Globus pallidus (tissue), 1 donor: Measurements from ENCODE around the gene PLEKHG3.

Experiments
- DNase-seq: peaks from one replicate; pipeline ENCODE4 v3.0.0-alpha.2; 2015; ENCODE audit warnings: low spot score

The PLEKHG3 gene

DNA sequence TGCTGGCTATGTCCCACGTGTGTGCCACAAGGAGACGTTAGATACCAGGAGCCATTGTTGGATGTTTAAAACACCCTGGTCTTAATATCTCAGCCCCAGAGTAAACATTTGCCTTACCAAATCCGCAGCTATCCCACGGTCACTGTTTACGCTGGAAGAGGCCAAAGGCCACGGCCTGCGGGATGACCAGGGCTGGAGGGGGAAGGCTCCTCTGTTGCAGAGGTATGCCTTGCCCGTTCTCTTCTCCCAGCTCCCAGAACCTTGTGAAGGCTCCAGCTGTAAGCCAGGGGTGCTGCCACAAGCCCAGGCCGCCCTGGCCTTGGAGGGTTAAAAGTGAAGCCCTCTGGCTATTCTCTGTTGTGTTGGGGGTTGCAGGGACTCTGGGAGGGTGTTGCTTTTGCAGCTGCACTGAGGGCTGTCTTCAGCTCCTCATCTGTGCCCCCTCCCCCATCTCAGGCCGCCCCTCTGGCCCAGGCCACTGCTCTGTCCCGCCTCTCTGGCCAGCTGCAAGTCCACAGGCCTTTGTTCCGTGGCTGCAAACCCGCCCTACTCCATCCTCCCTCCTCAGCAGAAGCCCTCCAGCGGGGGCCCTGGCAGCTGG is 2.5 kb downstream of the PLEKHG3 start:
- DNase-seq, result peak; percentile 97

DNA sequence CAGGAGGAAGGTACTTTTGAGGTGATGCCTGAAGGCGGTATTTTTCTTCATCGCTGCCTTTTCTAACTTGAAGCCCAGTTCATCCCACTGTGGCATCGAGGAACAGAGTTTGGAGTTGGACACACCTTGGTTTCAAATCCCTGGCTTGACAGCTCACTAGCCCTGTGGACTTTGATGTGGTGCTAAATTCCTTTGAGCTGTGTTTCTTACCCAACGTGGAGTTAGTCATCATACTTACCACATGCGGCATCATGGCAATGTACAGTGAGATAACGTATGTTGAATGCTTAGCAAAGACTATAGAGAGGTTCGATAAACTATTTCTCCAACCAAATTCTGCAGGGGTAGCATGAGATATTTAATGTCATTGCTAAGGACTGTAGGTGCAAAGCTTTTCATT is 3.4 kb downstream of the PLEKHG3 start:
- no peak for DNase-seq

DNA sequence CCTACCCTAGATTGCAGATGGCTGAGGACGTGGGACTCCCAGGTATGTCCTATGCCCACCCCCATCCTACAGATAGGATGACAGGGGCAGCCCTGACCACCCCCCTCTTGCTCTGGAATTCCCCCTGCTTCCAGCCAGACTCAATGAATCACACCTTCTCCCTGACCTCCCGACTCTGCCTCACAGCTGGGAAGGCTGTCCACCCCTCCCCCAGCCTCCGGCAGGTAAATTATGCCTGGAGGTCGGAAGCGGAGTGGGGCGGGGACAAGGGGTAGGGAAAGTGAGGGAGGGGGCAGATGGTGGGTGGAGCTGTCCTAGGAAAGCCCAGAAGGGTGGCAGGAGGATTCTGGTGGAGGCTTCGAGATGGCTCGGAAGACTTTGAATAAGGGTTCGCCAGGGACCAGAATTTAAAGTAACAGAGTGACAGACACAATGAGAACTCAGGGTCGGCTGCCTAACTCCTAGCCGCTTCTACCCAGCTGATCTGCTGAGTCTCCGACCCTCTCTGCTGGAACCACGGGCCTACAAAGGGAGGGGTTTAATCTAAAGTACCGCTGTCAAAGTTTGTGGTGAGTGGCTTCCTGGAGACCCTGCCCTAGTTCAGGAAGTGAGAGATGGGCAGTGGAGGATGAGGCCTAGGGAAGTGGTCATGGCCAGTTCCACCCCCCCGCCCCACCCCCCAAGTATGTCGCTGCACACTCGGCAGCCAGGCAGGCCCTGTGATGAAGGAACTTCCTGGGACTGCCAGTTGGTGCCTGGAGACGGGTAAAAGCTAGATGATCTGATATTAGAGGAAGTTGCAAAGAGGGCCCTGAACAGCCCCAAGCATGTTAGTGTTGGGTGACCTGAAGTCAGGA is 4.2 kb downstream of the PLEKHG3 start:
- peak; percentile 71 for DNase-seq

DNA sequence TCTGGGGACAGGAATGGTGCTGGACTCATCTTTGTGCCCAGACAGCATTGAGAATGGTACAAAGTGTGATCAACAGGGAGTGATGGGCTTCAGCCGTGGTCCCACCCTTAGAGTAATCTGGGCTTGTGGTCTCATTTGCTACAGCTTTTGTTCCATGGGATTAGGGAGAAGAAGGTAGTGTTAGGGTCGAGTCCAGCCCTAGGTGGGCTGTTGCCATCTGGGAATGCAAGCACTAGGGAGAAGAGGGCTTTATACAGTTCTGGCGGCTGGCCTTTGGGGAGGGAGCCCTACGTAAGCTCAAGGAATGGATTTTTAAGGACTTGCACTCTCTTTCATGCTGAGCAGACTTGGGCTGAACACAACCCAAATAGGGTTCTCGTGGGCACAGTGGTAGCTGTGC is 4.9 kb downstream of the PLEKHG3 start:
- DNase-seq, result no peak

DNA sequence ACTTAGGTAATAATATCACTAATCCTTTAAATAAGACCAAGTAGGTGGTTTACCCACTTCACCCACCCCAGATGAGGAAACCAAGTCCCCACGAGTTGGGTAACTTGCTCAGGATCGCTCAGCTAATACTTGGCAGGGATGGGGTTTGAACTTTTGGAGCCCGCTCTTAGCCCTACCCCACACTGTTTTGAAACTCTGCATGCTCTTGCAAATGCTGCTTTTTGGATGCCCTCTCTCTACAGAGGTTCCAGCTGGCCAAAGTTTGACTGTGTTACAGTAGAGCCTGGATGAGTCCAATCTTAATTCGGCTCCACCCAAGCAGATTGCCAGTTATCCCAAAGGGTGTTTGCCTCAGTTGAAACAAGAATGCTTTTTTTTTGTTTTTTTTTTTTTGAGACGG is 6.8 kb downstream of the PLEKHG3 start:
- no peak for DNase-seq

DNA sequence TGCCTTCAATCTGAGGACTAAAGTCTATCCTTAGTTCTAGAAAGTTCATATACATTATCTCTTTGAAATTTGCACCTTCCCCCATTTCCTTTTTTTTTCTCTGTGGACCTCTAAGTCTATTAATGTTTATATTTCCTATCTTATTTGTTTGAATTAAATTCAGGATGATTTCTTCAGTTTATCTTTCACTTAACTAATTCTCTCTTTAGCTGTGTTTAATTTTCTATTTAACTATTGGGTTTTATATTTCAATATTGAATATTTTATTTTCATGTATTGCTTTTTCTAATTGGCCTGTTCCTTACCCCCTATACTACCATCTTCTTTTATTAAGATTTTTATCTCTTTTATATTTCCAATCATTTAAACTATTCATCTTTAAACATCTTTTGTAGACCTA is 9.5 kb downstream of the PLEKHG3 start:
- DNase-seq, result no peak

DNA sequence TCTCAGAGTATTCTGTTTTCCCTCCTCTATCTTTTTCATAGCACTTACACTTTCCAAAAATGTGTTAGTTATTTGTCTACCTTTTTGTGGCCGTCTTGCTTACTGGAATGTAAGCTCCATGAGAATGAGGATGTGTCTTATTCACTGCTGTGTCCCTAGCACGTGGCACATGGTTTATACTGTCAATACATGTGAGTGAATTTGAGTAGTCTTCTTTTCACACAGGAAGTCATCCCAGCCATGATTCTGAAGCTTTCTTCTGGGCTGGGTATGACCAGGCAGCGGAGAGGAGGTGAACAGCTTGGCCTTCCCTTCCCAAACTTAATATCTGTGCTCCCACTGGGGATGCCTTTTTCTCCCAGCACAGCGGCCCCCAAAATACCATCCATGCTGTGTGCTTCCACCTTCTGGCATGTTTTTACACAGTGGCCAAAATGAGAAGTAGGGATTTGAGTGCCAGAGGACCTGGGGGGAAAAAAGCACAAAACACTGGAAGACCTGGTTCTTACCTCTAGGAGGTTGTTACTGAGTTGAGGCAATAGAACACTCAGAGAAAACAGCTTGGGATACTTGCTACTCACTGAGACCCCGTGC is 10.3 kb downstream of the PLEKHG3 start:
- DNase-seq, result no peak

DNA sequence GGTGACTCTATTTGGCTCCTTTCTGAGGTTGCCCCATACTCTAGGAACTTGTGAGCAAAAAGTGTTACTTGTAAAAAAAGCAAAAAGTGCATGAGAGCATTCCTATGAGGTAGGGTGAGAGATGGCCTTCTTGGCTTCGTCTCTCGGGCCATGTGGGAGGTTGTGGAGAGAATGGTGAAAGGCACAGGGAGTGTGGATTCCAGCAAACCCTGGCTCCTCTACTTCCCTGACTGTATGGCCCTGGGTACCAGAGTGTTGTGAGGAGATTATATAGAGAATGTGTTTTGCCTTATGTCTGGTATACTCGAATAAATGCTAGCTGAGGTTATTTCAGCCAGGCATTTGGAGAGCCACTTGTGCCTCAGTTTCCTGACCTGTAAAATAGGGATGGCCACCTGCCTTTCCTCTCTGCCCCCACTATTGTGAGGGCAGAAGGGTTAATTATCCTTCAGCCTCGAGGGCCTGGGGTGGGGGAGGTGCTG is 11.0 kb downstream of the PLEKHG3 start:
- no peak for DNase-seq

DNA sequence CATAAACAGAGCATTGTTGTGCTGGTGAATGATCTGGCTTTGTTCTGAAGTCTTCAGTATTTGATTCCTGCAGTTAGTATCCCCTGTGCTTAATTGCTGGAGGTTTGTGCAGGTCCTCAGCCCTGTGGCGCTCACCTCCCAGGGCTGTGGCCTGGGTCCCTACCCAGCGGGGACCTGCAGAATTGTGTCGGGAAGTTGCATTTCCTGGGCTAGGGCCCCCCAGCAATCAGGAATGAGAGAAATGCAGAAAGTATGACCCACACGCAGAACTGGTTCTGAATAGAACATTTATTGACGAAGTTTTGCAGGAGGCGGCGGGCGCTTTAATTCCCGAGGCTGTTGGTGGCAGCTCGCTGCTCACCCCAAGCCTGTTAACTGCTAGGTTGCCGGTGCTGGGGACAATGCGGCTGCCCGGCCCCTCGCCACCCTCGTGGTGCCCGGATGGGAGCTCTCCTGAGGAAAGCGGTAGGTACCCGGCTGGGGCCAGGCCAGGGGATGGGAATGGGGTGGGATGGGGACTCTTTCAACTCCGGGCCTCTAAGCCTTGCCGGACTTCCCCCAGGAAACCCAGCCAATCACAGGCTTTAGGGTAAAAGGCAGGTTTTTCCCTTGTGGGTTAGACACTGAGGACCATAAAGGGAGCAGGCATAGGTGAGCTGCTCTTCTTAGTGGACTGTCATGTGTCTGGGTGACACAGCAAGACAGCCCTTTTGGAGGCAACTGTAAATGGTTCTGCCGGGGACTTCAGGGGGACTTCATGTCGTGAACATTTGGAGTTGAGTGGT is 11.6 kb downstream of the PLEKHG3 start:
- DNase-seq, result peak; percentile 87

DNA sequence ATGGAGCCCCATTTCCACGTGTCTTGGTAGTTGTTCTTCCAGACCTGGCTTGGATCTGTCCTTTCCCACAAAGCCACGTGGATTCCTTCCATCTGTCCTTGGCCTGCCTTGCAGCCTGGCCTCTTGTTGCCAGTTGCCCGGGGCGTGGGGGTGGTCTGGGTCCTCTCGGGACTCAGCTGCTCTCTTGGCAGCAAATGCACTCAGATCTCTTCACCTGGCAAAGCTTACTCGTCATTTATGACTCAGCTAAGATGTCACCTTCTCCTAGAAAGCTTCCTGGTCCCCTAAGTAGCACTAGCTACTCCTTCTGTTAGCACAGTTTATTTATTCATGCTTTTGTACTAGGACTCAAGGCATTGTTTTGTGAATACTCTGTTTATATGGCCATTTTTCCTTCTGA is 13.6 kb downstream of the PLEKHG3 start:
- DNase-seq, result no peak

DNA sequence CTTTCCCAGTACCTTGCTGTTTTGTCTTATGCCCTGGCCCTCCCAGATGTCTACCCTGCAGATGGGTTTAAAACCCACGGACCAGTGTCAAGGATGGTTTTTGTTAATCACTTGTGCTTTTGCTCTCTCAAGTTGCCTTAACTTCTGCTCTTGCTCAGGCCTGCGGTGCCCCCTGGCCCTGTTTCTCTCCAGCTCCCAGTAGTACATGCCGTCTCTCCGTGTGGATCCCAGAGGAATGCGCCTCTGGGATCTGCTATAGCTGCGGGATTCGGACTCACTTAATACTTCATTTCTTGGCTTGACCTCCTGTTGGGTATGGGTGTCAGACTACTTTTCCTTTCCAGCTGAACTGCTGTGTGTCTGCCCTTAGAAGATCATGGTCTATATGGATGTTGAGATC is 14.5 kb downstream of the PLEKHG3 start:
- no peak for DNase-seq

DNA sequence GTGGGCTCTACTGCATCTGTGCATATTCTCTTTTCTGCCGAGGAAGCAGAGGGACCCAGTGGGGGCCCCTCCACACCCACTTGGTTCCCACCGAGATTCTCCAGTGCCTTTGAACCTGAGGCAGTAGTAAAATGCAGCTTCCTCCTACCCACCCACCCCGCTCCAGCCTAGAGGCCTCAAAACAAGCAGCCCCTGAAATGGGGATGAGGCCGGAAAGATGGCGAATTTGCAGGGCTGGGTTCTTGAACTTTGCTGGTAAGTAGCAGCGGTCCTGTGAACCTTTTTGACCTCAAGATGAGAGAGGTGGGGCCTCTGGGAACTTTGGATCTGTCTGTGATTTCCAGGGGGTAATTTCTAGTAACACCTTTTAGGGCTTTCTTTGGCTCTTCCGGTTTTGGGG is 15.4 kb downstream of the PLEKHG3 start:
- DNase-seq, result no peak

DNA sequence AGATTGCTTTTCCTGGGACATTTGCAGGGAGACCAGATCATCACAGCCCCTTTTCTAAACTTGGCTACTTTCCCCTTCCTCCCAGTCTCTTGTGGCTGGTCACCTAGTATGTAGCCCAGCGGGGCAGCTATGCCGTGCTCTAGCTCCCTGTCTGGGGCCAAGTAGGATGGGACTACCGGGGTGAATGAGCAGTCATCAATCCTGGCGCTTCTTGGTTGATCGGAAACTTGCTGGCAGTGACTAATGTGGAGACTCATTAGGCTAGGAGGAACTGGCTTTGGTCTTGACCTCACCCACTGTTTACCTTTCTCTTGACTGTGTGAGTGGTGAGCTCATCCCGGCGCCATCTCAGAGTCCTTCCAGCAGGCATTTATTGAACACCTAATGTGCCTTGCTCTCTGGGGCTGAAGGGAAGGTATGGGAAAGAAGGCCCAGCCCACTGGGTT is 15.9 kb downstream of the PLEKHG3 start:
- no peak for DNase-seq

DNA sequence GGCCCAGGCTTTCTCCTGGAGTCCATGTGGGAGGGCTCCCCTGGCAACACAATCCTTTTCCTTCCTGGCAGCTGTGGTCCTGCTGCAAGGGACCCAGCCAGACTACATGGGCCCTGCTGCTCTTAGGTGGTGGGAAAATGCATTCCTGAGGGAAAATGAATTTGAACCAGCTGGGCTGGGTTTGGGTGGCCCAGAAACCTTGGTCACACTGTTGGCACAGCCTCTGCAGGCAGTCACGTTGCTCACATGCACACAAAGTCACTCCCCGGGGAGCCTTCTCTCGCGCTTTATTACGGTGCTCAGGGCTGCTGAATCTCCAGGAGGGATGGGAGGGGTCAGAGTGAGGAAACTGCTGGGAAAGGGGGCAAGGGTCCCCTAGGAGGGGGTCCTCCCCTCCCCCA is 17.2 kb downstream of the PLEKHG3 start:
- peak; percentile 50 for DNase-seq

DNA sequence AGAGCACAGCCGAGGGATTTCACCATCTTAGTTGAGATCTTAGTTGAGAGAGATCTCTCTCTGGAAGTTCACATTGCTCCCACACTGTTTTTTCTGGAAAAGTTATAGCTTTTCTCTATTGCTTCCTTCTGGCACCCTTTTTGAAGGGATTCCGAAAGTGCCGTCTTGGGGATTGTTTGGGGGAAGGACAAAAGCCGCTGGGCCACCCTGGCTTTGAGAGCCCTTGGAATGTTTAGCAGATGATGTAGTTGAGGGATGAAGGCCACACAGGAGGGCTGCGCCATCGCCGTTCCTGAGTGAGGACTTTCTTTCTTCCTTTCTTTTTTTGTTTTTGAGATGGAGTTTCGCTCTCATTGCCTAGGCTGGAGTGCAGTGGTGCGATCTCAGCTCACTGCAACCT is 17.7 kb downstream of the PLEKHG3 start:
- no peak for DNase-seq

DNA sequence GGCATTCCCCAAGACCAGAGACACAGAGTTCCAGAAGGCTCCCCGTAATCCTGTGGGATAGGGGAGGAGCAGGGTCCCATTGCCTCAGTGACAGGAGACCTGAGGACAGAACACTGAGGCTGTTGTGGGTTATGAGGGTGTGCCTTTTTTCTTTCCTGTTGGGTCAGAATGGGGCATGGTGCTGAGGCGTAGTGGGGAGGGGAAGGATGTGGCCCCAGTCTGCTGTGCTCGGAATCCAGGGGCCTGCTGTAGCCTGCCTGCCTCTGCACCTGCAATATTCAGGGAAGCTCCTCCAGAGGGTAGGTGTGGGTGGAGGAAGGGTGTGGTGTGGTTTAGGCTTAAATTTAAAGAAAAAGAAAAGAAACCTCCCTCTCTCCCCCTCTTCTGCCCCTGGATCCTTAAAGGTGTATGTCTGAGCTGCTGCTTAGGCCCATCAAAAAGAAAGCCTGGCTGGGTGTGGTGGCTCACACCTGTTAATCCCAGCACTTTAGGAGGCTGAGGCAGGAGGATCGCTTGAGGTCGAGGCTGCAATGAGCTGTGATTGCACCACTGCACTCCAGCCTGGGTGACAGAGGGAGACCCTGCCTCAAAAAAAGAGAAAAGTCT is 18.7 kb downstream of the PLEKHG3 start:
- no peak for DNase-seq

DNA sequence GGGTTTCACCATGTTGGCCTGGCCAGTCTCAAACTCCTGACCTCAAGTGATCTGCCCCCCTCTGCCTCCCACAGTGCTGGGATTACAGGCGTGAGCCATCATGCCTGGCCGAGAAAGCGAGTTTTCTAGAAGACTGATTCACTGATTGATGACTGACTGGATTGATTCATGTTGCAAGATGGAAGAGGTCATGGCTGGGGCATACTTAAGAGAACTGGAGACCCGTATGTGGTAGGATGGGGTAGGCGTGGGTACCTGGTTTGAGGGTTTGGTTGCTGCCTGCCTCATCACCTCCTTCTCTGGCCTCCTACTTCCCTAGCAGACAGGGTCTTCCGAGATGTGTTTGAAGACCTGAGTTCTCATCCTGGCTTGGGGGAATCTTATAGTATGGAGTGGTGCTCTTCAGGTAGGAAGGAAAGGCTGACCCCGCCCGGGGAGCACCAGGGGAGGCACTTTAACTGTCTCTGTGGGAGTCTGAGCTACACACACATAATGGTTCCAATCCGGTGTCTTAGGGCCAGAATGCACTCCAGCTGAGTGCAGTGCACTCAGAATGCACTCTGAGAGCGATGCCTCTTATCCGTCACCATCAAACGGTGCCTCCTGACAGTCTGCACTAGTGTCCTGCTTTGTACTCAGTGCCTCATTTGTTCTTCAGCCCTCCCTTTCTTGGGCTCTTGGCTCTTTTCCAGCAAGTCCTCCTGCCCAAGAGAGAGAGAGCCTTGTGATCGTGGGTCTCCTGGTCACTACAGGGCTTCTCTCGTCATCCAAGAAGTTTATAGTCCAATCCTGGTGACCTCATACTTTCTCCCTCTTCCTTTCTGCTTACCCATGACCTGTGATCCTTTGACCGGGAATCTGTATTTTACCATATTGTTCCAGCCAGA is 19.7 kb downstream of the PLEKHG3 start:
- peak; percentile 76 for DNase-seq

DNA sequence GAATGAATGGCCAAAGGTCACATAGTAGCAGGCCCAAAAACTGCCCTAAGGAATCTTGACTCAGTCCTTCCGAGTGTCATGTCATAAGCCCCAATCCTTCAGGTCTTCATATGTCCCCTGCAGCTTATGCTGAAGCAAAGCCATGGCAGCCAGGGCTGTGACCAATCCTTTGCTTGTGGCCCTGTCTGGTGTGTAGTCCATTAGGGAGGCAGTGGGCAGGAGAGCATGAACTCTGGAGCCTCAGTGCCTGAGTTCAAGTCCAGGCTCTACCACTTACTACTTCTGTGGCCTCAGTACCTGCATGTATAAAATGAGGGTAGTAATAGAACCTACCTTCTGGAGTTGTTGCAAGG is 20.3 kb downstream of the PLEKHG3 start:
- DNase-seq, result no peak

DNA sequence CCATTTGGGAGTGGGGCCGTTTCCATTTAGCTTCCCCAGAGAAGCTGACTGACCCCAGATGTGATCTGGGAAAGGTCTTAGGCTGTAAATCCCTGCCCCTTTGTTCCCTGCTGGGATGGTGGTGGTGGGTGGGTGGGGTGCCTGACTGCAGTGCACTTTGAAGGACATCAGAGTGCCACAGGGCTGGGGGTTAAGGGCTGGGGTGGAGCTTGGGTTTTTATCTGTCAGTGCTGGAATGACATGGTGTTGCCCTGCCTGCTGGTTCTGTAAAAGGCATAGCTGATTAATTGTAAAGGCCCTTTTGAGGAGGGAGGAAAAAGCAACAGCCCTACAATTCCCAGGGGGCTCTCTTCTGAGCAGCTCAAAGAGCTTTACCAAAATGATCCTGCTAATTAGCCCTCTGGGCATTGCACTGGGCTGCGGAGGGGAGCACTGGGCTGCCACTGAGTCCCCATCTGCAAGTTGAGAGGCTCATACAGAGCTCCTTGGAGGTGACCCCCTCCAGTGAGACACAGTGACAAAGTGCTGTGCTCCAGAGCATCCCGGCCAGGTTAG is 21.1 kb downstream of the PLEKHG3 start:
- DNase-seq, result no peak

DNA sequence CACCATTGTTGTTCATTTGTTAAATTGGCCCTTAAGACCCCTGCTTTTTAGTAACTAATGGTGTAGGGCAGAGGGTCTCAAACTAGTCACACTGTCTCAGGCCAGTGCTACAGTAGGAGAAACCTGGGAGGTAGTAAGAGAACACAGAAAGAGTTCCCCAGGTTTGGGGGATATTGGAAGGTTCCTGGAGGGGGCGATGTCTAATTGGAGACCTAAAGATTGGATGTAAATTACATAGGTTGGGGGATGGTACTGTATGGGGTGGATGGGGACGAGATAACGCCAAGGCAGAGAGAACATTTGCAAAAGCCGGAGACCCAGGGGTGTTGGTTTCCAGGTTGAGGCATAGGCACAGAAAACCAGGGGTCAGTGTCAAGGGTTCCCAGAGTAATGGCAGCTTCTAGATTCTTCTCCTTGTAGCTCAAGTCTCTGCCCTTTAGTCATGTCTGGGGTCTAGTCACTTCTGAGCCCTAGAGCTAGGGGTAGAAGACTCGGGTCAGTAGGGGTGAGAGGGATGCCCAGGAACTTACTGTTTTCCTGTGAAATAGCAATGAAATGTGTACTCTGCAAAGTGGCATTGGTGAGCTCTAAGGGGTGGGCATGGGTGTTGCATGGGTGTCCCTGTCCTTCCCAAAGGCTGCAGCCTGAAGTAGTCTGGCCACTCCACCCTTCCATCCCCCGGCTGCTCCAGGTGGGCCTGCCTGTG is 21.8 kb downstream of the PLEKHG3 start:
- DNase-seq, result no peak
